Lower lobe of right lung (tissue), 2 donors: ENCODE results near the gene TNPO3. TPM values are rescaled to one million over a fixed set of nuclear protein-coding genes. Genes with fewer than 3 reads are reported as not detected.

Source experiments
- ATAC-seq, 2 donors: fragments of 200-7000 bp; cut with Tn5 transposase; one replicate each; pipeline ENCODE4 v1.9.1; 2020 to 2022; ENCODE audit warnings: mild to moderate bottlenecking in 2 of 2, moderate library complexity in 2 of 2
- DNase-seq: peaks from one replicate; pipeline ENCODE4 v3.0.0-alpha.2; 2020
- H3K27ac ChIP-seq: fragments of 200-600 bp; one replicate; pipeline ENCODE4 v1.8.0; 2022
- H3K27me3 ChIP-seq: fragments of 200-600 bp; one replicate; pipeline ENCODE4 v1.8.0; 2022; ENCODE audit warnings: low read depth
- H3K36me3 ChIP-seq: fragments of 200-600 bp; one replicate; pipeline ENCODE4 v1.8.0; 2022; ENCODE audit warnings: mild to moderate bottlenecking
- H3K4me1 ChIP-seq: fragments of 200-600 bp; one replicate; pipeline ENCODE4 v1.8.0; 2022
- H3K4me3 ChIP-seq: fragments of 200-600 bp; one replicate; pipeline ENCODE4 v1.8.0; 2022; ENCODE audit warnings: mild to moderate bottlenecking
- H3K9me3 ChIP-seq: fragments of 200-600 bp; one replicate; pipeline ENCODE4 v1.8.0; 2022
- CTCF ChIP-seq: fragments of 200-600 bp; IDR thresholded peaks from one replicate; pipeline ENCODE4 v1.8.0; 2022; ENCODE audit warnings: antibody characterized with exemption, mild to moderate bottlenecking
- intact Hi-C: fragments of 100-400 bp; cut with DNase I; formaldehyde crosslinking; loops from one replicate; pipeline ENCODE4 v1.11.0; 2022
- total RNA-seq: library from RNA; stranded (reverse); fragmentation: NEBNext Ultra II Directional; extraction: Animal tissue kit (Norgen Biotek cat#: 25700); gene quantifications from one replicate; pipeline ENCODE4 v1.2.1, GENCODE V29; 2021
- donor health status: DM: no; HTN: yes; CAD: no; lungs with severe emphysema.

Gene TNPO3
- total RNA-seq, 1 donor from 2014 or later = 37.0 TPM

GRCh38 chr7:129024125-129024524 is 30.8 kb downstream of the TNPO3 start:
- Histone ChIP-seq H3K4me3 (no peak overlapping the region), H3K36me3 (no peaks in the 10 kb centered on the region), H3K9me3 (no peaks in the 10 kb centered on the region), H3K27me3 (no peaks in the 10 kb centered on the region), H3K27ac (no peak overlapping the region), H3K4me1 (peaks cover 18% of the 10 kb centered on the region)
- no peak for ATAC-seq
- DNase-seq = no peak
- TF ChIP-seq CTCF = no peak
- intact Hi-C loops = no loop called here

DNA sequence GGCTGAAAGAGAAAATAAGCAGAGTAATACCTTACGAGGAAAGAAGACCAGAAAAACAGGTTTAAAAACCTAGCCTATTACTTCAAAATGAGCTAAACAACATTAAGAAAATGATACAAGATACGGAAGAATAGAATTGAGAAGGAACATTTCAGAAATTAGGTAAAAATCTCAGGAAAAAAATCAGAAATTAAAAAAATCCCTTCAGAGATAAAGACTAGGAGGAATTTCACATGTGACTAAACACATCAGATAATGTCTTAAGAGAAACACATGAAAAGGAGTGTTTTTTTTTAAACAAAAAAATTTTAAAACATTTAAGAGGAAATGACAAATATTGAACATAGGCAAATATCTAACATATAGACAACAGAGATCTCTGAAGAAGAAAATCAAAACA is 33.3 kb downstream of the TNPO3 start:
- intact Hi-C loops = no loop called here
- ATAC-seq (no peak), DNase-seq (no peak)
- Histone ChIP-seq H3K27me3 (no peaks in the 10 kb centered on the region), H3K27ac (no peak overlapping the region), H3K4me3 (no peak overlapping the region), H3K36me3 (peaks cover 8% of the 10 kb centered on the region), H3K4me1 (peaks cover under 1% of the 10 kb centered on the region), H3K9me3 (no peaks in the 10 kb centered on the region)
- no peak for TF ChIP-seq CTCF

DNA sequence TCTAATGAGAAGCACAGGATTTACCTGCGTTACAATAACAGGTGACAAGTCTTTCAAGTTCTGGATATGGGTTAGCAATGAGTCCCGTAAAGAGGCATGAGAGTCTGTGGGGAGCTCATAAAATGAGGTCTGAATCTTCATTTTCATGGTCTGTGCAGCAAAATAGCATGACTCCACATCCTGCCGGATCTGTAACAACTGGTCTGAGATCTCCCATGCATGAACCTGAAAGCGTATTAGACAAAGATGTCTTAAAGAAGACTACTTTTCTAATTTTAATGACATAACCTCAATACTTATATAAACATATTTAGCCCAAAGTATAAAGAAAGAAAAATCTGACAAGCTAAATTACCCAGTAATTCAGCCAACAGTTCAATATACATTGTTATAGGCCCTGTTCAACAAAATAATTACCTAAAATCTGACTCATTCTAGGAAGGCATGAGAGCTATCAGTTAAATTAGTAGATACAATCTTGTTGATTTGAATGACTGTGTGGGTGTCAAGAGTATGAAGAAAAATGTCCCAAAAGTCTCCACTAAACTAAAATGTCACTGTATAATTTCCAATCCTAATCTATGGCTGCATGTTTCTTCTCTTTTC is 36.9 kb downstream of the TNPO3 start:
- intact Hi-C loops = no loop called here
- H3K9me3 ChIP-seq = no peaks in the 10 kb centered on the region
- ATAC-seq (no peak), DNase-seq (no peak)
- no peak overlapping the region for H3K27ac ChIP-seq
- no peaks in the 10 kb centered on the region for H3K27me3 ChIP-seq
- H3K4me1 ChIP-seq = no peaks in the 10 kb centered on the region
- H3K4me3 ChIP-seq = no peak overlapping the region
- H3K36me3 ChIP-seq = peaks cover 42% of the 10 kb centered on the region
- no peak for TF ChIP-seq CTCF

DNA sequence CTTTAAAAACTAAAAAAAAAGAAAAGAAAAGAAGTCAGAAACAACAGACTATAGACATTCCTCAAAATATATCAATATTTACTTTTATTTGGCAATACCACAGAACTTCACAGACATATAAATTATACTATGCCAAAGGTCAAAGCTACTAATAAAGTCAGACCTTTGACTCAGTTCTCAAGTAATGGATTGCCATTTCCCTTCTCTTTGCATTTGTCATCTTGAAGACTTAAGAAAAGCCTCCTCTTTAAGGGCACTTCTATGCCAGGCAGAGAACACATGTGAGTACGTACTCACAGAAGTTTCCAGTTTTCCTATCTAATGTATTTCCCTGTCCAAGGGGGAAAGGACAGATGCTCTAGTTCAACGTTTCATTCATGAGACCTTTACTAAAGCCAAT is 37.6 kb downstream of the TNPO3 start:
- no peak overlapping the region for H3K27ac ChIP-seq
- H3K36me3 ChIP-seq = peaks cover 47% of the 10 kb centered on the region
- DNase-seq = no peak
- intact Hi-C loops = no loop called here
- peak in 1 of 2 donors; percentile 65 for ATAC-seq
- no peak overlapping the region for H3K4me3 ChIP-seq
- no peaks in the 10 kb centered on the region for H3K4me1 ChIP-seq
- H3K27me3 ChIP-seq = no peaks in the 10 kb centered on the region
- TF ChIP-seq CTCF = no peak
- H3K9me3 ChIP-seq = no peaks in the 10 kb centered on the region

GRCh38 chr7:129014501-129015101 is 40.3 kb downstream of the TNPO3 start:
- TF ChIP-seq CTCF = no peak
- no peaks in the 10 kb centered on the region for H3K9me3 ChIP-seq
- no peaks in the 10 kb centered on the region for H3K4me1 ChIP-seq
- H3K4me3 ChIP-seq = no peak overlapping the region
- ATAC-seq = no peak
- H3K27me3 ChIP-seq = no peaks in the 10 kb centered on the region
- DNase-seq = no peak
- no peak overlapping the region for H3K27ac ChIP-seq
- peaks cover 57% of the 10 kb centered on the region for H3K36me3 ChIP-seq
- intact Hi-C loops = no loop called here
